Measurements from ENCODE around the gene ELAPOR1. TPM values are rescaled to one million over a fixed set of nuclear protein-coding genes. Genes with fewer than 3 reads are reported as not detected.

The ELAPOR1 gene
- total RNA-seq, 4 donors from 2014 or later: 0.40 to 14.8 (median 0.53) TPM

DNA sequence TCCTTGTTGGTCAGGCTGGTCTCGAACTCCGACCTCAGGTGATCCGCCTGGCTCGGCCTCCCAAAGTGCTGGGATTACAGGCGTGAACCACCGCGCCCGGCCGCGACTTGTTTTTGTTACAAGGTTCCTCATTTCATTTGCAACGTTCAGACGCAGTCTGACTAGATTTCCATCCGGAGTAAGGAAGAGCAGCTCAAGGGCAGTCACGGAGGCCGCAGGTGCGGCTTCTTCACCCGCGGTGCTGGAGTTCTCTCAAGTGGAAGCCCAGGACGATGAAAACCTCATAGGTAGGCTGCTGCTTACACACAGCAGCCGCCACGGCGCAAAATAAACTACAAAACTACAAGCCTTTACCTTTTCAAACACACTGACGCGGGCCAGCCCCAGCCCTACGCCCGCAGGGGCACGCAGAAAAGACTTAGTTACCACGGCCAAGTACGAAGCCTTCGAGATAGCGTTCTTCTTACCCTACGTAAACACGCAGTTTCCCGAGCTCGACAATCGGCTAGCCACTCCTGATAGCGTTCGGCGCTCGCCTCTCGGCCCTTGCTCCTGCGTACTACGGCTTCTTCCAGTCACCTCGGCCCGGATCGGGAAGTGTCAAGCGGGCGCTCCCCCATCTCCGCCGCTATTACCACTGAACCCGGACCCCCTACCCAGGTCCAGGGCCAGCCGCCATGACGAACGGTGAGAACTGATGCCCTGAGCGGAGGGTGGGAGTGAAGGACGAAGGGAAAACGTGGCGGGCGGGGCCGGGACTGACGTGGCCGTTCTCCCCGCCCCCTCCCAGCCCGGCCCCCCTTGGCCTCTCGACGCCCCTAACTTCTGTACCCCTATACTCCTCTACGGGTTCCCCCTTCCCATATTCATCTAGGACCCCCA lies 23.5 kb upstream of the ELAPOR1 start, which contains the start of gene TMEM167B:
TMEM167B (plus strand) TSS at position 569 of the 882 bp plus-strand sequence; CDS start at position 678, 109 bp downstream.
- Histone ChIP-seq H3K9me3 (no peaks in the 10 kb centered on the region), H3K27me3 (no peaks in the 10 kb centered on the region), H3K36me3 (peaks cover 4 to 27% (median 5%) of the 10 kb centered on the region in 3 donors), H3K27ac (peak within 1 kb of the TSS; percentile 95 to 99 (median 96)), H3K4me1 (peaks cover 14 to 56% (median 18%) of the 10 kb centered on the region in 3 donors), H3K4me3 (peak within 1 kb of the TSS; percentile 62 to 81 (median 71))
- DNase-seq: peak; percentile 58
- WGBS, 2 donors: 7 to 17% methylated on average over 34 to 53 of the region's 67 CpGs
- intact Hi-C loops (cut with DNase I): loop anchor here (10.0 kb wide), 1 partner anchor 46 kb away; the partner anchor contains the start of gene WDR47
- TF ChIP-seq POLR2A (IDR thresholded peaks at IDR 0.05): peak in 2 of 4 donors; percentile 56 to 84
- TF ChIP-seq, protein P1, sequence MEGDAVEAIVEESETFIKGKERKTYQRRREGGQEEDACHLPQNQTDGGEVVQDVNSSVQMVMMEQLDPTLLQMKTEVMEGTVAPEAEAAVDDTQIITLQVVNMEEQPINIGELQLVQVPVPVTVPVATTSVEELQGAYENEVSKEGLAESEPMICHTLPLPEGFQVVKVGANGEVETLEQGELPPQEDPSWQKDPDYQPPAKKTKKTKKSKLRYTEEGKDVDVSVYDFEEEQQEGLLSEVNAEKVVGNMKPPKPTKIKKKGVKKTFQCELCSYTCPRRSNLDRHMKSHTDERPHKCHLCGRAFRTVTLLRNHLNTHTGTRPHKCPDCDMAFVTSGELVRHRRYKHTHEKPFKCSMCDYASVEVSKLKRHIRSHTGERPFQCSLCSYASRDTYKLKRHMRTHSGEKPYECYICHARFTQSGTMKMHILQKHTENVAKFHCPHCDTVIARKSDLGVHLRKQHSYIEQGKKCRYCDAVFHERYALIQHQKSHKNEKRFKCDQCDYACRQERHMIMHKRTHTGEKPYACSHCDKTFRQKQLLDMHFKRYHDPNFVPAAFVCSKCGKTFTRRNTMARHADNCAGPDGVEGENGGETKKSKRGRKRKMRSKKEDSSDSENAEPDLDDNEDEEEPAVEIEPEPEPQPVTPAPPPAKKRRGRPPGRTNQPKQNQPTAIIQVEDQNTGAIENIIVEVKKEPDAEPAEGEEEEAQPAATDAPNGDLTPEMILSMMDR (IDR thresholded peaks at IDR 0.05): peak in 1 of 6 experiments; percentile 40

DNA sequence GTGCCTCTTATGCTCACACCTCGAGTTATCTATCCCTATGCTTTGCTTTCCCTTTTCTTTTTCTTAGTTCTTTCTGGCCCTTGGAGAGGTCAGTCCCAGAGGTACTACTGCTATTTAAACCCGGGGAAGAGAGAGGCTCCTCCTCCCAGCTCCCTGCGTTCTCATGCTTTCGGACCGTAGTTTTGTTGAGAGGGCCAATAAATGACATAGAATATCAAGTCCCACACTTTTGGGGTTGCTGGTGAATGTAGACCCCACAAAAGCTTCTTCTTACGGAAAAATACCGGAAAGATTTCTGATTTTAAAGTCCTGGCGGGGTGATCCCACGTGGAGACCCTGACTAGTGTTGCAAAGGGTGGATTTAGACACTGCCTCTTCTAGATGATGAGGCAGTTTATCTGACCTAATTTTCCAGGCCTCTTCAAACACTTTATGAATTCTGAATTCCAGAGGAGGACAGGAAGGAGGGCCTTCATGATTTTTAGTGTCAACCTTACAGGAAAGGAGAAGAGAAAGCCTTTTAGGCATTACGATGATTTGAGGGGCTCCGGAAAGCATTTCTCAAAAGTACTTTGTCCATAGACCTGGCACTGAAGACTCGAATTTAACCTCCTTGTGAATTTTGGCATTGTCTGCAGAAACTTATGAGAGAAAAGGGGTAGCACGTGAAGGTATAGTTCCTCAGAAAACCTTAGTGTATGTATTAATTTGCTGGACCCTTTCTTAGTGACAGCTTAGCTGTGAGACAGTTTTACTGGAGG lies 22.7 kb upstream of the ELAPOR1 start:
- H3K36me3 ChIP-seq: peaks cover 4 to 29% (median 5%) of the 10 kb centered on the region in 3 donors

DNA sequence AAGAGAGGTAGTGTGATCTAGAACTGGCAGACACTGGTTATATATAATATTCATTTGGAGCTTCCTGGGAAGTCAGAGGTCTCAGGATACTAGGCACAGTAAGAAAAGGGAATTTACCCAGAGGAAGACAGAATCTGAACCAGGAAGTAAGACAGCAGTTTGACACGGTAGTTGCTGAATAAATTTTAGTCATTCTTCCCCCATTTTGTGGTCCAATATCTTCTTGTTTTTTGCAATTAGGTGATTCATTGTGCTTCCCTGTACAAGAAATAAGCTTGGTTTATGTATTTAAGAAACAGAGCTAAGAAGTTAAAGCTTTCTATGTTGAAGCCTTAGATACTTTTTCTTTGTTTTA lies 22.1 kb upstream of the ELAPOR1 start:
- WGBS, 2 donors: 0% methylated on average over 1 of the region's 1 CpG
- TF ChIP-seq POLR2A (IDR thresholded peaks at IDR 0.05): no peak
- TF ChIP-seq, protein P1 (IDR thresholded peaks at IDR 0.05): no peak
- Histone ChIP-seq H3K27ac (peak overlapping the region; percentile 95 to 99 (median 96)), H3K9me3 (no peaks in the 10 kb centered on the region), H3K27me3 (no peaks in the 10 kb centered on the region), H3K4me1 (peaks cover 16 to 70% (median 18%) of the 10 kb centered on the region in 3 donors), H3K4me3 (peak overlapping the region; percentile 62 to 81 (median 71)), H3K36me3 (peaks cover 4 to 29% (median 5%) of the 10 kb centered on the region in 3 donors)
- intact Hi-C loops (cut with DNase I): loop anchor here (10.0 kb wide), 1 partner anchor 47 kb away; the partner anchor contains the start of gene WDR47
- no peak for DNase-seq

More for the DNA sequence above, 22.7 kb upstream of the ELAPOR1 start:
- Histone ChIP-seq H3K27ac (peak overlapping the region; percentile 95 to 99 (median 96)), H3K4me3 (peak overlapping the region; percentile 62 to 81 (median 71)), H3K4me1 (peaks cover 16 to 64% (median 18%) of the 10 kb centered on the region in 3 donors), H3K9me3 (no peaks in the 10 kb centered on the region), H3K27me3 (no peaks in the 10 kb centered on the region)
- WGBS, 2 donors: 1 to 2% methylated on average over 13 of the region's 13 CpGs
- intact Hi-C loops (cut with DNase I): loop anchor here (10.0 kb wide), 1 partner anchor 46 kb away; the partner anchor contains the start of gene WDR47
- DNase-seq: no peak
- TF ChIP-seq, protein P1 (IDR thresholded peaks at IDR 0.05): no peak
- no peak for TF ChIP-seq POLR2A (IDR thresholded peaks at IDR 0.05)

DNA sequence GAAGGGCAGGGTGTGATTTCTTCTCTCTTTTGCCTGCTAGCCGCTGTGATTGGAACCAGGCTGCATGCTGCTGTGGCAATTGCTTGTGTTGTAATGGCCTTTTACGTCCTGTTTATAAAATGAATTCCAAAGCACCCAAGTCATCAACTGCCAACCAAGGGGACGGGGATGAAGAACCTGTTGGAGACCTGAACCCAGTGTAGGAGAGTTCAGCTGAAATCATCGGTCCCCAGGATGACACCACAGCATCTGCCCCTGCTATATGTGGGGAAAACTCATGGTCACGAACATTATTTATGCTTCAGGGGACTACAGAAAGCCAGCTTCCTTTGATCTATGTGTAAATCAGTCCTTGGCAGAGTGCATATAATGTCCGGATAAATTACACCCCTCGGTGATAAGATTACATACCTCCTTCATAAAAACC lies 19.5 kb upstream of the ELAPOR1 start:
- 65 to 82% methylated on average over 4 to 5 of the region's 7 CpGs for WGBS, 2 donors
- Histone ChIP-seq H3K4me1 (peaks cover 17 to 77% (median 18%) of the 10 kb centered on the region in 3 donors), H3K36me3 (peaks cover 4 to 29% (median 5%) of the 10 kb centered on the region in 3 donors), H3K27ac (peak overlapping the region; percentile 18 to 97 (median 66)), H3K27me3 (no peaks in the 10 kb centered on the region), H3K4me3 (no peak overlapping the region), H3K9me3 (no peaks in the 10 kb centered on the region)
- TF ChIP-seq POLR2A (IDR thresholded peaks at IDR 0.05): no peak
- TF ChIP-seq, protein P1 (IDR thresholded peaks at IDR 0.05): no peak
- intact Hi-C loops (cut with DNase I): loop anchor here (10.0 kb wide), 1 partner anchor 50 kb away; the partner anchor contains the start of gene WDR47
- no peak for DNase-seq

Measured in esophagus squamous epithelium (tissue), 5 donors.